Fibroblast of skin of left biceps (primary cell): Measurements from ENCODE around the gene DTNBP1.

ENCODE experiments used
- DNase-seq, 2 experiments: peaks; one replicate each; pipeline ENCODE4 v3.0.0-alpha.2; 2013; ENCODE audit warnings: low read depth in 2 of 2

DTNBP1 gene

DNA sequence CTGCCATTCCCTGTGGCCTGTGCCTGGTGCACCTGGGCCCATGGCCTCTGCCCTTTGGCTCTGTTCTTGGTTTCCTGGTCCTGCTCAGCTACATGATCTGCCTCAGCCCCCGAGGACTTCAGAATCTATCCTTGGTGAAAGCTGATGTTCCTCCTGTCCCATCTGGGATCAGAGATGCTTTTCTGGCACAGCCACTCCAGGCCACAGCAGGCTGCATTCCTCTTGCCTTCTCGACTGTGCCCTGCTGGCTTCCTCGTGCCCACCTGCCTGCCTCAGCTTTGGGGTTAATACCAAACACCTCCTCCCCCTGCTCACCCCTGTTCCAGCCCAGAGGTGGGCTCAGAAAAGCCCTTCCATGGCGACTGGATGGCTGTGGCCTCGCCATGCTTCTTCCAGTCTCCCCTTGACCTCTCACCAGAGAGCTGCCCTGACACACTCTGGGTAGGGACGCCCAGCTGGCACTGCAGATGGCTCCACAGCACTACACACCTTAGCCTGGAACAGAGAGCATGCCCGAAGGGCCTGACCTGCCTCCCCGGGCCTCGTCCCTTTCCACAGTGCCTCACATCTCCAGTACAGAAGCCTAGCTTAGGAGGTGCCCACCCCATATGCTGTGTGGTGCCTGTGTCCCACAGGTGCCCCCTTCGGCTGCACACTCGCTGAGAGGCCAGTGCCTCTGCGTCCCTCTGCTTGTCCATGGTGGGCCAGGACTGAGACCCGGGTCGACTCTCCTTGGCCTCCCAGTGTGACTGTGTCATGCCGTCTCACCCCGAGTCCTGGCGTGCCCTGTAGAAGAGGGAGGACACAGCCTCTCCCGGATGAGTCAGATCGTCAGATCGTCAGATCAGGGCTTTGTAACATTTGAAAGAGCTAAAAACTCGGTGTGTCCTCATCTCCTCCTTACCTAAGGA is 148.8 kb downstream of the DTNBP1 start:
- no peak for DNase-seq

DNA sequence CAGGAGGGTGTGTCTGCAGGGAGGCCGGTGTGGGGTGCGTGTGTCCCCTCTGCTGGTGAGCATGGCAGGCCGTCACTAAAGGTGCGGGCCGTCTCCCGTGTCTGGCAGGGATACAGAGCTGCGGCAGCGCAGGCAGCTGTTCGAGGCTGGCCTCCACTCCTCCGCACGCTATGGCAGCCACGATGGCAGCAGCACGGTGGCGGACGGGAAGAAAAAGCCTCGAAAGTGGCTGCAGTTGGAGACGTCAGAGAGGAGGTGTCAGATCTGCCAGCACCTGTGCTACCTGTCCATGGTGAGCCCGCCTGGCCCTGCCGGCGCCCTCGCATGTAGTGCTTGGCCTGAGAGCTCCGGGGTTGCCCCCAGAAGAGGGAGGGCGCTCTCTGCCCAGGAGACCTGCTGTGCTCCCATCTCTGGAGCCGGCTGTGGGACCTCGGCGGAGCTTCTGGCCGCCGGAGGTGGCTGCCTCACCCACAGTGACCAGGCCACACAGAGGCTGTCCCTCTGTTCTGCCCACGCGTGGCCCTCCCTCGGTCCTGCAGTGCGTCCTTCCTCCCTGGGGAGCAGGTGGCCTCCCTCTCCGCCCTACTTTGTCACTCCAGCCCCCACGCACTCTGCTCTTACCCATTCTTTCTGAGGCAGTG is 149.6 kb downstream of the DTNBP1 start:
- no peak for DNase-seq

GRCh38 chr6:15512721-15513120 is 150.1 kb downstream of the DTNBP1 start:
- DNase-seq, result no peak

GRCh38 chr6:15512126-15512525 is 150.7 kb downstream of the DTNBP1 start:
- DNase-seq, result no peak

DNA sequence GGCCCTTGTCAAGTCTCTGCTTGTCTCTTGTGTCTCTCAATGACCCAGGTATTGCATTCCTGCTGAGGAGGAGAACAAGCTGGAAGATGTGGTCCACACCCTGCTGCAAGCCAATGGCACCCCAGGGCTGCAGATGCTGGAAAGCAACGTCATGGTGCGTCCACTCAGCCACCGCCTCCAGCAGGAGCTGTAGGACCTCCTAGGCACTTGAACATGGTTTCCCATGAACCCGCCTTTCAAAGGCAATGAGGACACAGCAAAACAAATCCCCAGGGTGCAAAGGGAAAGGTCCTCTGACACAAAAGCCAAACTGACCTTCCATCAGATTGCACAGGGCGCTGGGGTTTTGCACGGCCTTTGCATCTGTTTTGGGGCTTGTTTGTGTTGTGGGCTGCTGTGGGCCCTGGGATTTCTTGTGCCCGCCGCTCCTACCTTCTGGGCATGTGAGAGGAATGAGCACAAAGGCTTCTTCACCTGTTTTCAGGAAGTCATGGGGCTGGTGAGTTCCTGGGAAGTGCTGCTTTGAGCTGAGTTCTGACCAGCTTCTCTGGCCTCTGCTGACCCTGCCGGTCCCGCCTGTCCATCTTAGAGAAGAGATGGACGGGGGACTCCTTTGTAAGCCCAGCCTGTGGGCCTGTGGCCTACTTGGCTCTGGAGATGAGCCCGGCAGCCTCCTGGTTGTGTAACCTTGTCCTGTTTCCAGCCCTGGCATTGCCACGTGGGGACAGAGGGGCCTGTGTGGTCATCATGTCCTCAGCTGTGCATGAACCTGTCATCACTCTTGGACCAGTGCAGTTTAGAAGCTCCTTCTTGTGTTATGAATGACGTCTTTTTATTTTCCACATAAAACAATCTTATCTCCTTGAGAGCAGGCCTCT is 151.3 kb downstream of the DTNBP1 start:
- DNase-seq, result no peak

- no peak for DNase-seq
Measured at GRCh38 chr6:15510536-15511247, 152.1 kb downstream of the DTNBP1 start.

- DNase-seq, result no peak
Measured at GRCh38 chr6:15510121-15510520, 152.7 kb downstream of the DTNBP1 start.

- no peak for DNase-seq
Measured at GRCh38 chr6:15509335-15509933, 153.4 kb downstream of the DTNBP1 start.

DNA sequence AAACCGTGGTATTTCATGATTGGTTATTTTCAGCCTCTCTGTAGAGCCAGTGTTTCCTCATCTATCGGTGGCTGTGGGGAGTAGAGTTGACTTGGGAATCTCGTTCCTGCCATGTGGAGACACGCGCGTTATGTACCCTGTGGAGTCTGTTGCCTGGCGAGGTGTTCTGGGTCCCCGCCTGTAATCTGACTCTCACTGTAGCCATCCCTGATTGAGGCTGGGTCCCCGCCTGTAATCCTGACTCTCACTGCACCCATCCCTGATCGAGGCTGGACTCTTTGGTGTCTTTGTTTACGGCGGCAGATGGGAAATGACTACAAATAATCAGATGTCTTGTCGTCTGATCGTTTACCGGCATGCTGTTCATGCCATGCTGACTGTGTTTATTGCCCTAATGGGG is 153.9 kb downstream of the DTNBP1 start:
- DNase-seq, result no peak

- DNase-seq, result no peak
Measured at GRCh38 chr6:15508441-15508871, 154.4 kb downstream of the DTNBP1 start.

GRCh38 chr6:15507746-15508145 is 155.1 kb downstream of the DTNBP1 start:
- no peak for DNase-seq

- DNase-seq, result no peak
Measured at GRCh38 chr6:15507221-15507620, 155.6 kb downstream of the DTNBP1 start.

GRCh38 chr6:15506066-15506465 is 156.8 kb downstream of the DTNBP1 start:
- no peak for DNase-seq

GRCh38 chr6:15505463-15505918 is 157.3 kb downstream of the DTNBP1 start:
- no peak for DNase-seq

- DNase-seq, result peak; percentile 94 to 95
Measured at GRCh38 chr6:15504581-15505350, 158.1 kb downstream of the DTNBP1 start.

GRCh38 chr6:15504040-15504495 is 158.8 kb downstream of the DTNBP1 start:
- no peak for DNase-seq

DNA sequence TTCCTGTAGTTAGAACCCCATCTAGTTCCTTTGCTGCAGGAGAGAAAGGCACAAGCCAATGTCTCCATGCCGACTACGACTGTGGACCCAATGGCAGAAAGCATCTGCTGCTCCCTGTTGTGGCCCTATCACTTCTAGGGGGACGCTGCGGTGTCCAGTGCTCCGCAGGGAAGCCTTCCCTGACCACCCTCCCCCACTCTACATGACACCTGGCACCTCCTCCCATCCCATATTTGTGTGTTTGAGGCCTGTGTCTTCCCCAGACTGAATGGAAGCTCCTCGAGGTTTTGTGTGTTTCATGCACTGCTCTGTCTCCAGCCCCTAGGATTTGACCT is 159.5 kb downstream of the DTNBP1 start:
- no peak for DNase-seq

DNA sequence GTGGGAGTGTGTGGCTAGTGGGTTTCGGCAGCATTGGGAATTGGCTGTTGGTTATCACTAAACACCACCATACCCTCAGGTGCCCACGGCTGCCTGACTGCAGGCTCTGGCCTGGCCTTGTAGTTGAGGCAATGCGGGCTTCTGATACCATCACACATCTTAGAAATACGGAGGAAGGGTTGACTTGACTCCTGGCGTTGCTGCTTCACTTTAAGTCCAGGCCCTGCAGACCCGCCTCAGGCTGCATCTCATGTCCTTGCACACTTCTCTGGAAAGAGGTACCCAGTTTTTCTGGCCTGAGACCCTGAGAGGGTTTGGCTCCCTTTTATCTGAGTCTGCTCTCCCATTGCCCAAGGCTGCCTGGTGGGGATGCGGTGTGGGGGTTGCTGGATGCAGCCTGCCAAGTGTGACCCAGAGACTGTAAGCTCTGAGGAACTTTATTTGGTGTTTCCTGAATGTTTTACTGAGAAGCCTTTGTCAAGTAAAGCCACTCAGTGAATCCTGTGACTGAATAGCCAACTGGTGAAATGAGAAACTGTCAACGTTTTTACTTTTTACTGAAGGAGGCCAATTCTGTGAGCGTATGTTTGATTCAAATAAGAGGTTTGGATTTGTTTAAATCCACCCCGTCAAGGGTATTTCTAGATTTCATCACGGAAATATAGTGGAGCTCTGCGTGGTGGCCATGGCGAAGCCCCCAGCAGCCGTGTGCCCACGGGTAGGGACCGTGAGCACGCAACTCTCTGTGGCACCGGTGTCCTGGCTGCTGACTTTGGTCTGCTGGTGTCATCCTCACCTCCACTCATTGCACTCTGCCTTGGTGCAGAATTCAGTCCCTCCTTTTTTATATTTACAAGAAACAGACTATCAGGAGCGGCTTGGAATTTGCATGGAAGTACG is 160.1 kb downstream of the DTNBP1 start:
- no peak for DNase-seq

DNA sequence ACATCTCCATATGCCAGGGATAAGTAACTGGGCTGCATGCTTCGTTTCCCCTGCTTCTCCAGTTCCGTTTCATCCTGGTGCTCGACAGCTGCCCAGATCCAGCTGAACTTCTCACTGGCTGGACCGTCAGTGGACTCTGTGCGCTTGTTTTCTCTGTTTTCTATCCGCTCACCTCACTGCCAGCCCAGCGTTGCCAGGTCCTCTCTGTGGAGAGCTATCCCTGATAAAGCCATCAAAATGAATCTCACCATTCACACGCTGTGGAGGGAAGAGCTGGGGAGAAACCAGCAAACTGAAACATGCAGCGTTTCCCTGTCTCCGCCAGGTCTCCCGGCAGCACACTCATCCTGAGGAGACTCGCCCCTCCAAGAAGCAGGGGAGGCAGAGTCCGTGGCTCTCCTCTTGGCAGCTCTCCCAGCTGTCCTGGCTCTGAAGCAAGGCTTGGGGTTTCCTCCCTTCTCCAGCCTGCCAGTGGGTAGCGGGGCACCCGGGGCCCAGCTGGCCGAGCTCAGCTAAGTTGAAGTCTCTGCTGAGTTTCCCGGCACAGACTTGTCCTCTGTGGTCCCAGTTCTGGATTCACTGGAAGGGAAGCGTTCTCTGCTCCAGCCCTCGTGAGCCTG is 160.9 kb downstream of the DTNBP1 start:
- no peak for DNase-seq
